ENCODE results near the gene SLC25A23. TPM values are rescaled to one million over a fixed set of nuclear protein-coding genes. Genes with fewer than 3 reads are reported as not detected.
A peak's percentile ranks its signal among the peaks of the same experiment; 100 is the strongest.
"Not testable (repeated sequence)": the region's sequence is repeated elsewhere in the genome, so short reads cannot be mapped to it uniquely, and the experiment has no call there.

SLC25A23 gene
- total RNA-seq, result 18.6 and 20.3 TPM in 2 replicates

GRCh38 chr19:6459262-6460098, at the start of gene SLC25A23:
SLC25A23 (minus strand) TSS chr19:6459792; CDS start chr19:6459628, 164 bp downstream.
- intact Hi-C loops (cut with micrococcal nuclease), result loop anchor here (1.0 kb wide), 12 partner anchors 17 to 555 kb away; partner anchors contain the start of genes CLPP, DENND1C, GPR108 and GTF2F1
- H3K4me3 Mint-ChIP-seq, result peak within 1 kb of the TSS; percentile 92
- H3K36me3 Mint-ChIP-seq (ENCODE audit: low read depth), result peaks cover 18% of the 10 kb centered on the region
- H3K4me1 Mint-ChIP-seq (ENCODE audit: low read depth), result peaks cover 21% of the 10 kb centered on the region
- H3K27me3 Mint-ChIP-seq (ENCODE audit: insufficient read depth), result no peaks in the 10 kb centered on the region
- H3K9me3 Mint-ChIP-seq, result peaks cover 4% of the 10 kb centered on the region
- DNase-seq (ENCODE audit: low spot score), result peak; percentile 64
- peak within 1 kb of the TSS; percentile 84 for H3K27ac Mint-ChIP-seq

DNA sequence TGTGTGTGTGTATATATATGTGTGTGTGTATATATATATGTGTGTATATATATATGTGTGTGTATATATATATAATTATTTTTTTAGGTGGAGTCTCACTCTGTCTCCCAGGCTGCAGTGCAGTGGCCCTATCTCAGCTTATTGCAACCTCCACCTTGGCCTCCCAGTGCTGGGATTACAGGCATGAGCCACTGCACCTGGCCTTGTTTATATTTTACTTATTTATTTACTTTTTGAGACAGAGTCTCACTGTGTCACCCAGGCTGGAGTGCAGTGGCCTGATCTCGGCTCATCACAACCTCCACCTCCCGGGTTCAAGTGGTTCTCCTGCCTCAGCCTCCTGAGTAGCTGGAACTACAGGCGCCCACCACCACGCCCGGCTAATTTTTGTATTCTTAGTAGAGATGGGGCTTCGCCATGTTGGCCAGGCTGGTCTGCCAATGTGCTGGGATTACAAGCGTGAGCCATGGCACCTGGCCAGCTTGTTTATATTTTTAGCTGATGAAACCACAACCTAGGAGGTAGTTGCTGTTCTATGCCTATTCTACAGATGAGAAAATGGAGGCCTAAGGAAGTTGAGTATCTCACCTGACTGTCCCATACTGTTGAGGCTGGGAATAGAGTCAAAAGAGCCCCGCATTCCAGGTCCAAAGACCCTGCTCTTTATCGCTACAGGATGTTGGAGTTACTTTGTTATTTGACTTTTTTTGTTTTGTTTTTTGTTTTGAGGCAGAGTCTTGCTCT, 48.6 kb upstream of the SLC25A23 start:
- H3K4me3 Mint-ChIP-seq; intact Hi-C loops (cut with micrococcal nuclease); H3K4me1 Mint-ChIP-seq (ENCODE audit: low read depth); H3K9me3 Mint-ChIP-seq; H3K27me3 Mint-ChIP-seq (ENCODE audit: insufficient read depth); H3K27ac Mint-ChIP-seq; H3K36me3 Mint-ChIP-seq (ENCODE audit: low read depth); DNase-seq (ENCODE audit: low spot score): not testable (repeated sequence)

GRCh38 chr19:6503407-6504201, 44.0 kb upstream of the SLC25A23 start:
- H3K36me3 Mint-ChIP-seq (ENCODE audit: low read depth), result no peaks in the 10 kb centered on the region
- intact Hi-C loops (cut with micrococcal nuclease), result loop anchor here (1.0 to 2.0 kb wide), 5 partner anchors 23 to 223 kb away; partner anchors contain the start of genes DENND1C and GTF2F1
- peaks cover 18% of the 10 kb centered on the region for H3K27me3 Mint-ChIP-seq (ENCODE audit: insufficient read depth)
- H3K27ac Mint-ChIP-seq, result no peak overlapping the region
- peak overlapping the region; percentile 66 for H3K4me3 Mint-ChIP-seq
- no peak for DNase-seq (ENCODE audit: low spot score)
- H3K4me1 Mint-ChIP-seq (ENCODE audit: low read depth), result peaks cover 18% of the 10 kb centered on the region
- no peaks in the 10 kb centered on the region for H3K9me3 Mint-ChIP-seq

GRCh38 chr19:6501740-6502648, 42.4 kb upstream of the SLC25A23 start, which contains the start of gene TUBB4A:
TUBB4A (minus strand) TSS chr19:6502309; CDS start chr19:6502212, 97 bp downstream.
- intact Hi-C loops (cut with micrococcal nuclease), result loop anchor here (1.0 kb wide), 2 partner anchors 14 to 42 kb away; no protein-coding TSS in a partner anchor
- Mint-ChIP-seq H3K9me3 (no peaks in the 10 kb centered on the region), H3K27me3 (ENCODE audit: insufficient read depth) (peaks cover 18% of the 10 kb centered on the region), H3K4me1 (ENCODE audit: low read depth) (peaks cover 21% of the 10 kb centered on the region), H3K27ac (no peak within 1 kb of the TSS), H3K4me3 (peak within 1 kb of the TSS; percentile 82), H3K36me3 (ENCODE audit: low read depth) (no peaks in the 10 kb centered on the region)
- peak; percentile 31 for DNase-seq (ENCODE audit: low spot score)

GRCh38 chr19:6500837-6501739, 41.5 kb upstream of the SLC25A23 start:
- intact Hi-C loops (cut with micrococcal nuclease), result no loop called here
- H3K27ac Mint-ChIP-seq, result no peak overlapping the region
- peaks cover 18% of the 10 kb centered on the region for H3K27me3 Mint-ChIP-seq (ENCODE audit: insufficient read depth)
- no peaks in the 10 kb centered on the region for H3K36me3 Mint-ChIP-seq (ENCODE audit: low read depth)
- H3K4me3 Mint-ChIP-seq, result peak overlapping the region; percentile 82
- no peaks in the 10 kb centered on the region for H3K9me3 Mint-ChIP-seq
- DNase-seq (ENCODE audit: low spot score), result no peak
- peaks cover 21% of the 10 kb centered on the region for H3K4me1 Mint-ChIP-seq (ENCODE audit: low read depth)

DNA sequence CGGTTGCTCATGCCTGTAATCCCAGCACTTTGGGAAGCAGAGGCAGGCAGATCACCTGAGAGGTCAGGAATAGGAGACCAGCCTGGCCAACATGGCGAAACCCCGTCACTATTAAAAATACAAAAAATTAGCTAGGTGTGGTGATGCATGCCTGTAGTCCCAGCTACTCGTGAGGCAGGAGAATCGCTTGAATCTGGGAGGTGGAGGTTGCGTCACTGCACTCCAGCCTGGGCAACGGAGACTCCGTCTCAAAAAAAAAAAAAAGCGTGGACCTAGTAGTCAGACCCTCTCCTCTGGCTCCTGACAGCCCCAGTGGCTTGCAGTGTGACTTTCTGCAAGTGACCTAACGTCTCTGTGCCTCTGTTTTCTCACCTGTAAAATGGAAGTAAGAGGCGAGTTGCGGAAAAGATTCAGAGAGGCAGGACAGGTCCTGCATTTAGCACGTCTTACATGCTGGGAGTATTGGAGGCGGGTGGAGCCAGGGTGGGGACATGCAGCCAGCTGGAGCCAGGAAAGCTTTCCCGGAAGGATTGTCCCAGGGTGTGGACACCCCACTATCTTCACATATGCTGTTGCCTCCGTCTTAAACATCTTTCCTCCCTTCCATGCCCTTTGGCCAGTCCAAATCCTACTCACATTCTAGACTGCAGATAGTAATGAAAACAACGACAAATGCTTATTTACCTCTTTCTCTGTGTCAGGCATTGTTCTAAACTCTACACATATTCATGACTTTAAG, 39.6 kb upstream of the SLC25A23 start:
- Mint-ChIP-seq H3K27ac (no peak overlapping the region), H3K4me3 (no peak overlapping the region), H3K9me3 (no peaks in the 10 kb centered on the region), H3K4me1 (ENCODE audit: low read depth) (peaks cover 11% of the 10 kb centered on the region), H3K27me3 (ENCODE audit: insufficient read depth) (peaks cover 18% of the 10 kb centered on the region), H3K36me3 (ENCODE audit: low read depth) (no peaks in the 10 kb centered on the region)
- no peak for DNase-seq (ENCODE audit: low spot score)
- intact Hi-C loops (cut with micrococcal nuclease), result no loop called here

DNA sequence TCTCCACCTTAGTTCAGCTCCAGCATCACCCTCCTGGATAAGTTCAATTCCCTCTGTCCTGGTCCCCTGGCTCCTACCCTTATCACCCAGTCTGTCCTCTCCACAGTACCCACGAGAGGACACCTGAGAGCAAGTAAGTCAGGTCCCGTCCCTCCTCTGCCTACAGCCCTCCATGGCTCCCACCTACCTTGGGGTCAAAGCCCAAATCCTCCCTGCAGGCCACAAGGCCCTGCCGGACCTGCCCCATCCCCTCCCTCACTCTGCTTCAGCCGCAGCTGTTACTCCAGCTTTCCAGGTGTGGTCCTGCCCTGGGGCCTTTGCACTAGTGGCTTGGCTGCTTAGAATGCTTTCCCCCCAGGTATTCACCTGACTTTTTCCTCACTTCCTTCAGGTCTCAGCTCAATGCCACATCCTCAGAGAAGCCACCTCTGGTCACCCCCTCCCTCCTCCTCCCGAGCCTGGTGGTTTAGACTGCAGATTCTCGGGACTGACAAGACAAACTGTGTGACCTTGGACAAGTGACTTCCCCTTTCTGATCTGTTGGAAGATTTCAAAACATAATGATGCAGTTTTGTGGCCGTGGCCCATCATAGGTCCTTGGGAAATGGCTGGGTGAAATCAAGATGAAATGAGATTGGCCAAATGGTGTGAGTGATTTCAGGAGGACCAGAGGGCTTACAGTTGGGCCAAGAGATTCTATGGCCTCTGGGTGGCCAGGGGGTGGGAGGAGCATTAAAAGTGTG, 38.9 kb upstream of the SLC25A23 start:
- Mint-ChIP-seq H3K4me1 (ENCODE audit: low read depth) (peaks cover 11% of the 10 kb centered on the region), H3K27ac (no peak overlapping the region), H3K9me3 (no peaks in the 10 kb centered on the region), H3K36me3 (ENCODE audit: low read depth) (no peaks in the 10 kb centered on the region), H3K4me3 (no peak overlapping the region), H3K27me3 (ENCODE audit: insufficient read depth) (peaks cover 18% of the 10 kb centered on the region)
- intact Hi-C loops (cut with micrococcal nuclease), result no loop called here
- DNase-seq (ENCODE audit: low spot score), result no peak

DNA sequence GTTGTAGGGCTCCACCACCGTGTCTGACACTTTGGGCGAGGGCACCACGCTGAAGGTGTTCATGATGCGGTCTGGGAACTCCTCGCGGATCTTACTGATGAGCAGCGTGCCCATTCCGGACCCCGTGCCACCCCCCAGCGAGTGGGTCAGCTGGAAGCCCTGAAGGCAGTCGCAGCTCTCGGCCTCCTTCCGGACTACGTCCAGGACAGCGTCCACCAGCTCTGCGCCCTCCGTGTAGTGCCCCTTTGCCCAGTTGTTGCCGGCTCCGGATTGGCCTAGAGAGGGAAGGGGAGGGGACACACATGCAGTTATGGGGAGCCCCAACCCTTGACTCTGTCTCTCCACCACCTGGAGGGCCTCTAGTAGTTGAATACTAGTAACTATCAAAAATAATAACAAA, 36.4 kb upstream of the SLC25A23 start:
- H3K36me3 Mint-ChIP-seq (ENCODE audit: low read depth), result no peaks in the 10 kb centered on the region
- no peak overlapping the region for H3K4me3 Mint-ChIP-seq
- no peak overlapping the region for H3K27ac Mint-ChIP-seq
- peaks cover 9% of the 10 kb centered on the region for H3K9me3 Mint-ChIP-seq
- peaks cover 9% of the 10 kb centered on the region for H3K27me3 Mint-ChIP-seq (ENCODE audit: insufficient read depth)
- DNase-seq (ENCODE audit: low spot score), result no peak
- peaks cover 11% of the 10 kb centered on the region for H3K4me1 Mint-ChIP-seq (ENCODE audit: low read depth)
- intact Hi-C loops (cut with micrococcal nuclease), result no loop called here

- intact Hi-C loops (cut with micrococcal nuclease), result no loop called here
- H3K4me1 Mint-ChIP-seq (ENCODE audit: low read depth), result peaks cover 20% of the 10 kb centered on the region
- no peak overlapping the region for H3K27ac Mint-ChIP-seq
- H3K4me3 Mint-ChIP-seq, result no peak overlapping the region
- no peaks in the 10 kb centered on the region for H3K36me3 Mint-ChIP-seq (ENCODE audit: low read depth)
- H3K9me3 Mint-ChIP-seq, result peaks cover 9% of the 10 kb centered on the region
- no peak for DNase-seq (ENCODE audit: low spot score)
- H3K27me3 Mint-ChIP-seq (ENCODE audit: insufficient read depth), result peaks cover 1% of the 10 kb centered on the region
These were observed 34.9 kb upstream of the SLC25A23 start for GRCh38 chr19:6494438-6495036.
